ENCODE data around the gene FTO.

- TF ChIP-seq CTCF (IDR thresholded peaks at IDR 0.05) = no peak
- no peak for TF ChIP-seq POLR2AphosphoS5 (IDR thresholded peaks at IDR 0.05)
Measured at GRCh38 chr16:54171626-54172537, 467.9 kb downstream of the FTO start.

Measured in prostate gland (tissue), 2 donors.